BE2C (cell line): ENCODE results near the gene PSMD13.
"Not testable (repeated sequence)": the region's sequence is repeated elsewhere in the genome, so short reads cannot be mapped to it uniquely, and the experiment has no call there.

Source experiments
- DNase-seq: peaks from one replicate; pipeline ENCODE4 v3.0.0-alpha.2; 2020
- H3K27me3 ChIP-seq: fragments of 250-450 bp; sonication (Bioruptor Pico); 2 replicates; pipeline ENCODE4 v1.5.1; 2020; ENCODE audit warnings: mild to moderate bottlenecking
- H3K36me3 ChIP-seq: fragments of 250-450 bp; sonication (Bioruptor Pico); 2 replicates; pipeline ENCODE4 v1.5.1; 2020; ENCODE audit warnings: mild to moderate bottlenecking
- H3K4me1 ChIP-seq: fragments of 250-450 bp; sonication (Bioruptor Pico); 2 replicates; pipeline ENCODE4 v1.5.1; 2020
- H3K4me3 ChIP-seq: 2 replicates; pipeline ENCODE4 v1.5.1; 2011; ENCODE audit warnings: low read depth, low read length
- H3K9me3 ChIP-seq: fragments of 250-450 bp; sonication (Bioruptor Pico); 2 replicates; pipeline ENCODE4 v1.5.1; 2020
- TF ChIP-seq, protein P1 (sequence below): IDR thresholded peaks from 2 replicates; pipeline ENCODE4 v1.5.1; 2012; ENCODE audit warnings: mild to moderate bottlenecking, low read depth, low read length

The PSMD13 gene

DNA sequence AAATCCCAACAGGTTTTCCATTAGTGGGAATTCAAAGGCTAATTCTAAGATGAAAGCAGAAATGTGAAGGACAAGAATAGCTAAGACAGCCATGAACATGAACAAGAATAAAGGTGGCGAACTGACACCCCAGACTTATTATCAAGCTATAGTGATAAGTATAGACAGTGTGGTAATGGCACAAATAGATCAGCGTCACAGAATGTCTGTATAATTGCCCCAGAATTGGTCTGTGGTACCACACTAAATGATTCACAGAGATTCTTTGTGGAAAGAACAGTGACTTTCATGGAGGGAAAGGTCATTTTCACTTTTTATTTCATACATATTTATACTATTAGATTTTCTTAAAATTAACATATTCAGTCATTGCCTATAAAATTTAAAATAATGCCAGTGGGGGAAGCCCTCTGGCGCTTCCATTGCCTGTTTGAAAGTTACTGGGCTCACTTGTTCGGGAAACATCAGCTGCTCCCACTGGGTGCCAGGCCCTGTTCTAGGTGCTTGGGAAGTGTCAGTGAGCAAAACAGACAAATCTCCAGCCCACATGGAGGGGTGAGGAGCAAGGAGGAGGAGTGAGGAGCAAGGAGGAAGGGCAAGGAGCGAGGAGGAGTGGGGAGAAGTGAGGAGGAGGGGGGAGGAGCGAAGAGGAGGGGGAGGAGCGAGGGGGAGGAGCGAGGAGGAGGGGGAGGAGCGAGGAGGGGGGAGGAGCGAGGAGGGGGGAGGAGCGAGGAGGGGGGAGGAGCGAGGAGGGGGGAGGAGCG lies 30.1 kb downstream of the PSMD13 start:
- H3K4me3 ChIP-seq, result no peak overlapping the region
- no peak for DNase-seq

DNA sequence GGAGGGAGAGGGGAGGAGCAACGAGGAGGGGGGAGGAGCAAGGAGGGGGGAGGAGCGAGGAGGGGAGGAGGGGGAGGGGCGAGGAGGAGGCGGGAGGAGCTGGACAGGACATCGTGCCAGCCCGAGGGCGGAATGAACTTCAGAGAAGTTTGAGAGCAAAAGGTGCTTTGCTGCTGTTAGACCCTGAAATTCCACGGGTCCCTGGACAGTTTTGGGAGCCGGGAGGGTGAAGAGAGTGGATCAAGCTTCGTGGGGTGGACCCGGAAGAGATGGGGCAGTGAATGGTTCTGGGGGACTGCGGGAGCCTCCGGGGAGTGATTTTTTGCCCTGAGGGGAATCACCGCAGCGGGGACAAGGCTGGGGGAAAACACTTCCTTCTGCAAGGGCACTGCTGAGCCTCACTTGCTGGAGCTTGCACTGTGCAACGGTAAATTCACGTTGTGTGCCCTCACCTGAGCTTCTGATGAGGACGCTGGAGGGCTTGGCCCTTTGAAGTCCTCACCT lies 30.8 kb downstream of the PSMD13 start:
- TF ChIP-seq, protein P1, sequence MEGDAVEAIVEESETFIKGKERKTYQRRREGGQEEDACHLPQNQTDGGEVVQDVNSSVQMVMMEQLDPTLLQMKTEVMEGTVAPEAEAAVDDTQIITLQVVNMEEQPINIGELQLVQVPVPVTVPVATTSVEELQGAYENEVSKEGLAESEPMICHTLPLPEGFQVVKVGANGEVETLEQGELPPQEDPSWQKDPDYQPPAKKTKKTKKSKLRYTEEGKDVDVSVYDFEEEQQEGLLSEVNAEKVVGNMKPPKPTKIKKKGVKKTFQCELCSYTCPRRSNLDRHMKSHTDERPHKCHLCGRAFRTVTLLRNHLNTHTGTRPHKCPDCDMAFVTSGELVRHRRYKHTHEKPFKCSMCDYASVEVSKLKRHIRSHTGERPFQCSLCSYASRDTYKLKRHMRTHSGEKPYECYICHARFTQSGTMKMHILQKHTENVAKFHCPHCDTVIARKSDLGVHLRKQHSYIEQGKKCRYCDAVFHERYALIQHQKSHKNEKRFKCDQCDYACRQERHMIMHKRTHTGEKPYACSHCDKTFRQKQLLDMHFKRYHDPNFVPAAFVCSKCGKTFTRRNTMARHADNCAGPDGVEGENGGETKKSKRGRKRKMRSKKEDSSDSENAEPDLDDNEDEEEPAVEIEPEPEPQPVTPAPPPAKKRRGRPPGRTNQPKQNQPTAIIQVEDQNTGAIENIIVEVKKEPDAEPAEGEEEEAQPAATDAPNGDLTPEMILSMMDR, result no peak
- H3K36me3 ChIP-seq, result no peaks in the 10 kb centered on the region
- H3K4me1 ChIP-seq, result no peaks in the 10 kb centered on the region
- no peak for DNase-seq
- no peaks in the 10 kb centered on the region for H3K27me3 ChIP-seq
- no peaks in the 10 kb centered on the region for H3K9me3 ChIP-seq
- H3K4me3 ChIP-seq, result no peak overlapping the region

More for the DNA sequence above, 30.1 kb downstream of the PSMD13 start:
- no peaks in the 10 kb centered on the region for H3K9me3 ChIP-seq
- H3K4me1 ChIP-seq, result no peaks in the 10 kb centered on the region
- H3K27me3 ChIP-seq, result no peaks in the 10 kb centered on the region
- TF ChIP-seq, protein P1, result no peak
- H3K36me3 ChIP-seq, result no peaks in the 10 kb centered on the region

DNA sequence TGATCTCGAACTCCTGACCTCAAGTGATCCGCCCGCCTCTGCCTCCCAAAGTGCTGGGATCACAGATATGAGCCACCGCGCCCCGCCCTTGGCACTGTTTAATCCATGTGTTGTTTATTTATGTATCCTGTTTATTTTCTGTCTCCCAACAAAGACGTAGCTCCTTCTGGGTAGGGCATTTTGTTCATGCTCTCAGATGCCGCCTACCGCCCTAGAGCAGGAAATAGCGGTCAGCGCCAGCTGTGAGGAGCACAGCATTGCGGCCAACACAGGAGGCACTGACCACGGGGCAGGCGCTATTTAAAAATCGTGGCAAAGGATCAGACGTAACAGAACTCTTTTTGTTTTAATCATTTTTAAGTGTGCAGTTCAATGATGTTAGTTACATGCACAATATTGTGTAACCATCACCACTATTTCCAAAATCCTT lies 32.0 kb downstream of the PSMD13 start:
- not testable (repeated sequence) for H3K36me3 ChIP-seq, H3K4me1 ChIP-seq, DNase-seq, H3K27me3 ChIP-seq, H3K4me3 ChIP-seq, H3K9me3 ChIP-seq

DNA sequence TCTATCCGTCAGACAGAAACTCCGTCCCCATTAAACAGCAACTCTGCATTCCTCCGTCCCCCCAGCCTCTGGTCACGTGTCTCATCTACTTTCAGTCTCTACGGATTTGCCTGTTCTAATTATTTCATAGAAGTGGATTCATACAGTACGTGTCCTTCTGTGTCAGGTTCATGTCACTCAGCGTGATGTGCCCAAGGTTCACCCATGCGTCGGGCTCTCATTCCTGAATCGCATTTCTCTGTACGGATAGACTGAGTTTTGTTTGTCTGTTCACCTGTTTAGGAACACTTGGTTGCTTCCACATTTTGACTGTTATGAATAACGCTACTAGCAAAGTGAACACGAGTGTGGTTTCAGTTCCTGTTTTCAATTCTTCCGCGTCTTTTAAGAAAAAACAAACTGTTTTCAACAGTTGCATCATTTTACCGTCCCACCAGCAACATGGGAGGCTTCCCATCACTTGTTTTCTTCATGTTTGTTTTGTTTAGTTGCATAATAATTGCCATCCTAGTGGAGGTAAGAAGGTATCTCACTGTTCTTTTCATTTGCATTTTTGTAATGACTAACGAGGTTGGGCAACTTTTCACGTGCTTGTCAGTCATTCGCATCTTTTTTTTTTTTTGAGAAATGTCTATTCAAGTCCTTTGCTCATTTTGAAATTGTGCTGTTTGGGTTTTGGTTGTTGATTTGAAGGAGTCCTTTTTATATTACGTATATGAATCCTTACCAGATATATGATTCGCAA lies 32.5 kb downstream of the PSMD13 start:
- H3K27me3 ChIP-seq, result no peaks in the 10 kb centered on the region
- TF ChIP-seq, protein P1, result no peak
- H3K4me3 ChIP-seq, result no peak overlapping the region
- H3K9me3 ChIP-seq, result no peaks in the 10 kb centered on the region
- H3K4me1 ChIP-seq, result no peaks in the 10 kb centered on the region
- DNase-seq, result no peak
- H3K36me3 ChIP-seq, result no peaks in the 10 kb centered on the region

DNA sequence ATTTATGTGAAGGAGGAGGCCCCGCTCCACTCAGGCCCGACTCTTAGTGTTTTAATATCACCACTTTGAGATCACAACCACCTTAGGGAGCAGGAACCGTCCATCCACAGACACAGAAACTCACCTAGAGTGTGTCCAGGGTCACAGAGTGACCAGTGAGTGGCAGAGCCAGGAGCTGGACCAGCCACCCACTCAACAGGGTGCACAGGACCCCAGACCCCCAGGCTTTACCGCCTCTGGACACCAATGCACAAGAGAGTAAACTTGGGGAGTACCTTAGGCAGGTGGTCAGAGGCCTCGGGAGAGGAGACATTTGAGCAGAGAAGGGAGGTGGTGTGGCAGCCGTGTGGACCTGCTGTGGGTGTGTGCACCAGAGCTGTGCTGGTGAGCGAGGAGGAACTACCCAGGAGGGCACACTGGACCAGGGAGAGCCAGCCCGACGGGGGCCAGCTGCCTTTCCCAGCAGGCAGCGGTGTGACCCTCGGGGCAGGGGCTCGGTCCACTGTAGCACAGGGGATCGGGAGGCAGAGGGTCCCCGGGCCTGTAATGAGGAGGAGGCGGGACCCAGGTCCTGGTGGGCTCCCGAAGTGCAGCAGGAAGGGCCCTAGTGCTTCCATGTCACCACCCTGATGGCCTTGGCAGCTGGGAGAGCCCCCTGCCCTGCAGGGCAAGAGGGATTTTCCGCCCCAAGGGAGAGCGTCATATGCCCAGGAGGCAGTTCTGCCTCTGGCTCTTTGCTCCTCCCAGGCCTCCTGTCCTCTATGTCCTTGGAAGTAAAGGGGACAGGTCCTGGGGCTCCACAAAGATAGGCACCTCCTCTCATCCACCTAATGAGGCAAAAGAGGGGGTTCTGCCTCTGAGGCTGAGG lies 33.9 kb downstream of the PSMD13 start:
- Histone ChIP-seq H3K4me1 (no peaks in the 10 kb centered on the region), H3K9me3 (no peaks in the 10 kb centered on the region), H3K27me3 (no peaks in the 10 kb centered on the region), H3K36me3 (no peaks in the 10 kb centered on the region), H3K4me3 (no peak overlapping the region)
- TF ChIP-seq, protein P1, result no peak
- DNase-seq, result no peak

DNA sequence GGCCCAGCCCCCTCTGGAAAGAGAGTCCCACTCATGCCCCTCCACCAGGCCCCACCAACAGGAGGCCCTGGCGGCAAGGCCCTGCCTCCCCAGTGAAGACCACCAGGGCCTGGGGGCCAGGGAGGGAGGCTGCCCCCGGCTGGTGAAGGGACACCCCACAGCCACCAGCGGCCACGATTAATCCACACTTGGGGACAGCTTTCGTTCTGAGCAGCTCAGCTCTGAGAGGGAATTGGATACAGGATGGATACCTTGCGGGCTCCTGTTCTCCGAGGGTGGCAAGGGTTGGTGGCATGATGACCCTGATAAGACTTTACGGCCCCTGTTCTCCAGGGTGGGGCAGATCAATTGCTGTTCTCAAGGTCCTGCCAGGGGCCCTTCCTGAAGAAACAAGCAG lies 34.5 kb downstream of the PSMD13 start:
- H3K36me3 ChIP-seq, result no peaks in the 10 kb centered on the region
- H3K9me3 ChIP-seq, result no peaks in the 10 kb centered on the region
- TF ChIP-seq, protein P1, result no peak
- no peak overlapping the region for H3K4me3 ChIP-seq
- no peak for DNase-seq
- H3K27me3 ChIP-seq, result no peaks in the 10 kb centered on the region
- H3K4me1 ChIP-seq, result no peaks in the 10 kb centered on the region
